ENCODE measurements around the gene CFAP251. TPM values are rescaled to one million over a fixed set of nuclear protein-coding genes. Genes with fewer than 3 reads are reported as not detected.
A peak's percentile ranks its signal among the peaks of the same experiment; 100 is the strongest.

The CFAP251 gene
- total and polyA plus RNA-seq, 2 of the 13 experiments (the other 11 are each of a cell fraction or from before 2014, with no cell fraction given) = 0.30 to 0.42 TPM

- TF ChIP-seq ZNF235 (CRISPR knock-in tag; IDR thresholded peaks at IDR 0.05; ENCODE audit: borderline replicate concordance) (no peak), NFE2L1 (CRISPR knock-in tag; IDR thresholded peaks at IDR 0.05; ENCODE audit: borderline replicate concordance) (no peak), HIVEP1 (CRISPR knock-in tag; IDR thresholded peaks at IDR 0.05) (0 out of 2 replicates have a peak, but pooled peaks have one; percentile 47), BRCA1 (CRISPR knock-in tag; IDR thresholded peaks at IDR 0.05) (no peak), ISL2 (CRISPR knock-in tag; IDR thresholded peaks at IDR 0.05) (no peak; the same call in none of the 2 replicates), ZNF292 (CRISPR knock-in tag; IDR thresholded peaks at IDR 0.05; ENCODE audit: borderline replicate concordance, low read depth) (peak; percentile 65; the same call in 1 of the 2 replicates), SNRNP70 (IDR thresholded peaks at IDR 0.05; ENCODE audit: low read depth, low read length) (no peak), ZNF839 (CRISPR knock-in tag; IDR thresholded peaks at IDR 0.05; ENCODE audit: borderline replicate concordance) (peak; percentile 61; the same call in 1 of the 2 replicates), ARID4A (CRISPR knock-in tag; IDR thresholded peaks at IDR 0.05; ENCODE audit: borderline replicate concordance) (no peak), ZC3H4 (CRISPR knock-in tag; IDR thresholded peaks at IDR 0.05; ENCODE audit: borderline replicate concordance) (no peak), SMARCC2 (IDR thresholded peaks at IDR 0.05) (no peak), NCOA5 (CRISPR knock-in tag; IDR thresholded peaks at IDR 0.05) (no peak), TFAP4 (IDR thresholded peaks at IDR 0.05; ENCODE audit: borderline replicate concordance, low read depth) (peak; percentile 68), IKZF1 (IDR thresholded peaks at IDR 0.05) (no peak), JUNB (CRISPR knock-in tag; IDR thresholded peaks at IDR 0.05; ENCODE audit: borderline replicate concordance) (peak; percentile 56; the same call in 1 of the 2 replicates), ZNF772 (CRISPR knock-in tag; IDR thresholded peaks at IDR 0.05) (no peak), ZNF136 (CRISPR knock-in tag; IDR thresholded peaks at IDR 0.05; ENCODE audit: low read depth) (no peak), ZFP36L2 (CRISPR knock-in tag; IDR thresholded peaks at IDR 0.05) (no peak), SRSF1 (optimal IDR thresholded peaks at IDR 0.05; ENCODE audit: low read depth, low read length) (no peak), ZNF652 (CRISPR knock-in tag; IDR thresholded peaks at IDR 0.05; ENCODE audit: borderline replicate concordance, low read depth) (0 out of 2 replicates have a peak, but pooled peaks have one; percentile 25), FOSL1 (CRISPR knock-in tag; IDR thresholded peaks at IDR 0.05; ENCODE audit: borderline replicate concordance) (no peak; the same call in 1 of the 2 replicates)
Observed at GRCh38 chr12:122023339-122024131, 105.1 kb downstream of the CFAP251 start (continued).
